GM19023 (cell line): ENCODE results near the gene BCL7A.

Experiments used
- ATAC-seq: cut with Tn5 transposase; IDR thresholded peaks from one replicate; pipeline ENCODE4 v1.9.1; 2021; ENCODE audit warnings: mild to moderate bottlenecking, moderate library complexity; ENCODE audit not compliant: unreplicated experiment

The BCL7A gene

DNA sequence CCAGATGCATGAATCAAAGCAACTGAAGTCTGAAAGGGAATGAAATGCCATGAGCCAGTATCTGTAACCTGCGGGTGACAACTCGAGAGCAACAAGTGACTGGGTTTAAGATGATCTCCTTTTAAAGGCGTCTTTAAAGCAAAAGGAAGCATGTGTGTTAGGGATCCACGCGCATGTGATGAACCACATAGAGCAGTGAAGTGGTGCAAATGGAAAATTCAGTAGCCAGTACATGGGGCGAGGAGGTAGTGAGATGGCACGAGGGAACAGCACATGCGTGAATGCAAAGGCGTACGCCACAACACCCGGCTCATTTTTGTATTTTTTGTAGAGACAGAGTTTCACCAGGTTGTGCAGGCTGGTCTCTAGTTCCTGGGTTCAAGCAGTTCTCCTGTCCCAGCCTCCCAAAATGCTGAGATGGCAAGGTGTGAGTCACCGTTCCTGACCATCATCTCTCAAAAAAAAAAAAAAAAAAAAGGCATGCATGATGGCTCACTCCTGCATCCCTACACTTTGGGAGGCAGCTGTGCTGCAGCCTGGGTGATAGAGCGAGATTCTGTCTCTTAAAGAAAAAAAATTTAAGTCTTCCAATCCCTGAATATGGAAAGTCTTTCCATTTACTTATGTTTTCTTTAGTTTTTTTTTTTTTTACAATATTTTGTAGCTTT lies 24.6 kb upstream of the BCL7A start:
- no peak for ATAC-seq

DNA sequence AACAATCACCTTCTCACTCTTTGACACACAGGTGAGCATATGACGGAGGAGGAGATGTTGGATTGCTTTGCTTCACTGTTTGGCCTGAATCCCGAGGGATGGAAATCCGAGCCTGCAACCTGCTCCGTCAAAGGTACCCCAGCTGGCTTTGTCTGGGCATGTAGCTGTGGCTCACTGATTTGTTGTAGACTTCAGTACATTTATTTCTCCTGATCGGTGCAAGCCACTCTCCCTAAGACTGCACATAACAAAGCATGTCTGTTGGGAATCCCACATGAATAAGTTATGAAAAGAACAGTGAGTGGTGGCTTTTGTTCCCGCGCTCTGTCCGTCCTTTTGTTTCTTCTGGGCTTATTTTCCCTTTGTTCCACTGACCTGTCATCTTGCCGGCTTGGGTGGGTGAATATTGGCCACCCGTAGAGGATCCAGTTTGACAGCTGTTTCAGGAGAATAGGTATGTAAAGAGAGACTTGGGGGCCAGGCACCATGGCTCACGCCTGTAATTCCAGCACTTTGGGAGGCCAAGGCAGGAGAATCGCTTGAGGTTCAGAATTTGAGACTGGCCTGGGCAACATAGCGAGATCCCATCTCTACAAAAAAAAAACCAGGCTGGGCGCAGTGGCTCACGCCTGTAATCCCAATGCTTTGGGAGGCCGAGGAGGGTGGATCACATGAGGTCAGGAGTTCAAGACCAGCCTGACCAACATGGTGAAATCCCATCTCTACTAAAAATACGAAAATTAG lies 20.0 kb upstream of the BCL7A start:
- ATAC-seq: no peak

- no peak for ATAC-seq
Measured at GRCh38 chr12:122003651-122004611, 17.8 kb upstream of the BCL7A start.

DNA sequence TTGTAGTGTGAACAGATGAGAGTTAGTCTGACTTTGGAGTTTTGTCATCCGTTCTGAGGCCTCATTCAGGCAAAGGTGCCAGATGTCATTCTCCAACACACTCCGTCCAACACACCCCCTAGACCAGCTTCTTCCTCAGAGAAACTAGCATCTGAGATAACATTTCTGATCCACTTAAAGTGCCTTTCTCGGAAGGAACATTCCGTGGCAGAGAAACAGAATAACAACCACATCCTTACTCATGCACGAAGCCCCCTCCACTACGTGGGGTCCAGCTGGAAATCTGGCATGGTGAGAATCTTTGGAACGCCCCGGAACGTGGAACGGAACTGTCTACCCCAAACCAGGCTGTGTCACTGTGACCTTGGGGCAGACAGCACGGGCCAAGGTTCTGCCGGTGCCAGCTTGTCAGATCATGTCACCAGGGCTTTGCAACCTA lies 17.0 kb upstream of the BCL7A start:
- no peak for ATAC-seq

DNA sequence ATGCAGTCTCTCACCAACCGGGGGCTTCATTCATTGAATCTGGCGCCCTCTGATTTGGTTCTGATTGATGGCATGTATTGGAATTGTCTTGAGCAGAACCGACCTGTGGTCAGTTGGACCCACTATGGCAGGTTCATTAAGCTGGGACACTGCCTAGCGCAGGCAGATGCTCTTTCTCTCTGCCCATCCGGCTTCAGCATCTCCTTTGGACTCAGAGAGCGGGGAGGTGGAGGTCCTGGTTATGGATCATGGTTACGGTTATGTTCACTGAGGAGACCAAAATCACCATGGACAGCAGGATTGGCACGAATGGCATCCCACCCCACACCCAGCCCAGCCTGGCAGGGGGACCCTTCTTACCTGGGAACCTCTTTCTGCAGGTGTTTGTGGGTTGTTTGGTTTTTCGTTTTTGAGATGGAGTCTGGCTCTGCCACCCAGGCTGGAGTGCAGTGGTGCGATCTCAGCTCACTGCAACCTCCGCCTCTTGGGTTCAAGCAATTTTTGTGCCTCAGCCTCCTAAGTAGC lies 16.4 kb upstream of the BCL7A start:
- no peak for ATAC-seq

DNA sequence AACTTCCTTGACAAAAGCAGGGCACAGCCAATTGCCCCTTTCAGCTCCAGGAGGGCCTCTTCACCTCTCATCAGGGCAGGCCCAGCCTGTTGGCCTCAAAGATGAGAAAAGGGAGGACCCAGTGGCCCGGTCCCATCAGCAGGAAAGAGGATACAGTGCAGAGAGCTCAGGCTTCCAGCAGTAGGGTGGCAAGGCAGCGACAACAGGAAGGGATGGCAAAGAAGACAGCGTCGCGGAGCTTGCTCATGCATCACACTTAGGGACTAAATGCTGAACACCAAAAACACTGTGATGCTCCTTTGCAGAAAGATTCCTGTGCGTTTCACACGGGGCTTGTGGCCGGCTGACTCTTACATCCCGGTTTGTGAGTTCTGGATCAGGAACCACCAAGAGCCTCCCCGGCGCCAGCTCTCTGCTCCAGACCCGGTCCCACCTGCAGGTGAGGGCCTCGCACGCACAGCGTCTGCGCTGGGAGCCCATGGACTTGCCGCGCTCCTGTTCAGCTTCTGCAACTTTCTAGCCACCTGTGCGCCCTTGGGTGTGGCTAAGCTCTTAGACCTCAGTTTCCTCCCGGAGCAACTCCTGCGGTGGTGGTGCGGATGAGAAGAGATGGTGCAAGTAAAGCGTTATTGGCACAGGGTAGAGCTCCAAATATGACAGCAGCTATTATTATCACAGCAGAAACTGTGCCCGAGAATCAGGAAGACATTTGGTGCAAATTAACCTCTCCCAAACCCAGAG lies 15.3 kb upstream of the BCL7A start:
- ATAC-seq: no peak

DNA sequence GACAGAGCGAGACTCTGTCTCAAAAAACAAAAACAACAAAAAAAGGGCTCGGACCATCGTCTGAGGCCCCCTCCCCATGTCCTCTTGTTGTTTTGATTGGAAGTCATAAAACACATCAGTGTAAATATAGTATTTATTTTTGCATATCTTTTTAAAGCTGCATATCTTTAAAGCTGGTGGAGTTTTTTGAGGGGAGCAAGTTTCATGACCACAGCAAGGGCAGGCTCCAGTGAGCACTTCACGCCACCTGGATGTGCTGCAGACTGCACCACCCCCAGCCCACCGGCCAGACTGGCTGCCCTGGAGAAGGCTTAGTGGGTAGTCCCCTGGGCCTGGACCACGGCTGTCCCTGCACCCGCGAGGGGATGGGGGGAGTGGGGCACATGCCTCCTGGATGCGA lies 11.9 kb upstream of the BCL7A start:
- ATAC-seq: no peak

DNA sequence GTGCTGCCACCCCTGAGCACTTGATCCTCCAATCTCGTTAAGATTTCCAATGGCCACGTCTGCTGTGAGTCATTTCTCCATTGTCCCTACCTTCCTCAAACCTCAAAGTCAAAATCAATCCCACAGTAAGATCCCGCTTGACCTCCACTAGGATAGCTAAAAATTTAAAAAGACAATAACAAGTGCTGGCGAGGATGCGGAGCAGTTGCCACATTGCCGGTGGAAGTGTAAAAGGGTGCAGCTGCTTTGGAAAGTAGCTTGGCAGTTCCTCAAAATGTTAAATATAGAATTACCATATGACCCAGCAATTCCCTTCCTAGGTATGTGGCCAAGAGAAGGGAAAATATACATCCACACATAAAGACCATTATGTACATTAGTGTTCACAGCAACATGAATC lies 9.5 kb upstream of the BCL7A start:
- ATAC-seq: no peak

DNA sequence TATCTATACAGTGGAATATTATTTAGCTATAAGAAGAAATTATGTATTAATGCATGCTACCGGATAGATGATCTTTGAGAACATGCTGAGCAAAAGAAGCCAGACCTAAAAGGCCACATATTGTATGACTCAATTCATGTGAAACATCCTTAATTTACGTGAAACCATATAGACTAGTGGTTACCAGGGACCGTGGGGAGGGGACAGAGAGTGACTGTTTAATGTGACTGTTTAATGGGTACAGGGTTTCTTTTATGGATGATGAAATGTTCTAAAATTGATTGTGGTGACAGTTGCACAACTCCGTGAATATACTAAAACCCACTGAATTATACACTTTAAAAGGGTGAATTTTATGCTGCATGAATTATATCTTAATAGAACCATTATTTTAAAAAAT lies 8.5 kb upstream of the BCL7A start:
- ATAC-seq: no peak

DNA sequence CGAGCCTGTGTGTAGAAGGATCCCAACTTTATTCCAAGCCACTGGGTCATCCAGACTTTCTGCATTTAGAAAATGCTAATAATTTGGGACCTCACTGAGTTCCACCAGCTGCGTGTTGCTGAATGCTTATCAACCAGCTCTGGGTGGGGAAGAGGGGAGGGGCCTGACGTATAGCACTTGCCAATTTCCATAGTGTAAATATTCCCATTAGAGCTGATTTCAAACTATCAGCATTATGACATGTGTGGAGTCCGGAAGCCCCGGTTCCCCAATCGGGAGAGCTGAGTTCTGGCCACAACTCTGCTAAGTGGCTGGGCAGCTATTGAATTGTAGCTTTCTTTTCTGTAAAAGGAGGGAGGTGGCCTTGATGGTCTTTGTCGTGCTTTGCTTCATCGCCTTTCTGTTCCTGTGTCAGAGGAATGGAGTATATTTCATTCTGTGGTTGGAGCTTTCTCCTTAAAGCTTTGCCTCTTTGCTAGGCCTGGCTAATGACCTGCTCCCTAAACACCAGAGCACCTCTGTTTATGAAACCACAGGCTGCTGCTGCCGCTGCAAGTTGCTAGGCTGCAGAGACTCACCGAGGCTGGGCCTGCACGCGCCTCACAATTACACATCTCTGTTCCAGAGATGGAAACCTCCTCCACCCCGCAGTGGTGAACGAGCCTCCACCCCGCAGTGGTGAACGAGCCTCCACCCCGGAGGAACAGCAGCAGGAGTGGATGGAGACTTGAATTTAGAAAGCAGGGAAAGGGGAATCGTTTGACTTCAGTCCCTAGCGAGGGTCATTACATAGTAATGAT lies 7.7 kb upstream of the BCL7A start:
- no peak for ATAC-seq

DNA sequence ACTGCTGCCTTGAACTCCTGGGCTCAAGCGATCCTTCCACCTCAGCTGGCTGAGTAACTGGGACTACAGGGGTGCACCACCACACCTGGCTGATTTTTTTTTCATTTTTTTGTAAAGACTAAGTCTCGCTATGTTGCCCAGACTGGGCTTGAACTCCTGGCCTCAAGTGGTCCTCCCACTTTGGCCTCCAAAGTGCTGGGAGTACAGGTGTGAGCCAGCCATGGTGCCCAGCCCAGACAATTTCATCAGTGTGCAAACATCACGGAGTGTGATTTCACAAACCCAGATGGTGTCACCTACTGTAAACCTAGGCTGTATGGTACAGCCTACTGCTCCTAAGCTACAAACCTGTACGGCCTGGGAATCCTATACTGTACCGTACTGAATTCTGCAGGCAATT lies 6.9 kb upstream of the BCL7A start:
- no peak for ATAC-seq

DNA sequence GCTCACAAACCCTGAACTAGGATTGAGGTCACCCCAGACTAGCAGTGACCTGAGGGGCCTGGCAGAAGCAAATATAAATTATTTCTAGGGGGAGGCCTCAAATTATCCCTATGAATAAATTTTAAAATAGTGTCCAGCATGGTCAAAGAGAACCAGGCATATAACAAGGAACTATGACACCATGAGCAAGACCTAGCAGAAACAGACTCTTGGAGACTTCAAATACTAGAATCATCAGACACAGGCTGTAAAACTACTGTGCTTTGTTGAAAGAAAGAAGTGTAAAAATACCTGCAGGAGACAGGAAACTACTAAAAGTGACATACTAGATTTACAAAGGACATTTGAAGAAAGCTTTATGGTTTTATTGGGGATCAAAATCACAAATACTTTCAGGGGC lies 3.2 kb upstream of the BCL7A start:
- ATAC-seq: no peak

DNA sequence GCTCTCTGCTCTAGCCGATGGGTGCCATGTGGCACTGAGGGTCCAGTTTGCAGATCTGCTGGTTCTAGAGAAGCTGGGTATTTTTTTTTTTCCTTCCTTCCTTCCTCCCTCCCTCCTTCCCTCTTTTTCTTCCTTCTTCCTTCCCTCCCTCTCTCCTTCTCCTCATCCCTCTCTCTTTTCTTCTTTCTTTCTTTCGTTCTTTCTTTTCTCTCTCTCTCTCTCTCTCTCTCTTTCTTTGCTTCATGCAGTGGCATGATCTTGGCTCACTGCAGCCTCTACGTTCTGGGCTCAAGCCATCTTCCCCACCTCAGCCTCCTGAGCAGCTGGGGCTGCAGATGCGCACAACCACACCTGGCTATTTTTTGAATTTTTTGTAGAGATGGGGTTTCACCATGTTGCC lies 2.7 kb upstream of the BCL7A start:
- ATAC-seq: no peak

GRCh38 chr12:122020795-122021192 lies 890 bp upstream of the BCL7A start:
- ATAC-seq: no peak

DNA sequence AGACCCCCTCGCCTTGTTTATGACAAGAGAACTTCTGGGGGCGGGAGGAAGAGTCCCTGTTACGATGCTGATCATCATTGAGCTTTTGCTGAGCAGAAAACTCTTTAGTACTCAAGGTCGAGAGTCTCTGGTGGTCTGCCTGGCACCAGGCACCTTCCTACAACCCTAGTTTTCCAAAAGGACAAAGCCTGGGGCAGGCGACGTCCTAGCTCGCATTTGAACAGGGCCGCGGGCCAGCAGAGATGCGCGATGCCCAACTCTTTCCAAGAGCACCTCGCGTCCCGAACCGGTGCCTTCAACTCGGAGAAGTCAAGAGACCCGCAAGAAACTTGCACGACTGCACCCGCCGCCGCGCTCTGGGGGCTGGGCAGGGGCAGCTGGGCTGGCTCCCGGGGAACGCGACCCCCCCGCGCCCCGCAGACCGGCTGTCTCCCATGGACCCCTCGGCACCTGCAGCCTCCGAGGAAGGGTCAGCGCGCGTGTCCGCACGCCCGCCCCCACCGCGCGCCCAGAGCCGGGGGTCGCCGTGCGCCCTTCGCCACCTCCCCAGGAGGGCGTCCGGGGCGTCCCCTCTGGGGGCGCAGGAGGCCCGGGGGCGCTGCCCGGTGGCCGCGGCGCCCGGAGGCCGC lies 377 bp upstream of the BCL7A start:
- no peak for ATAC-seq

- peak; percentile 7 for ATAC-seq
Measured at GRCh38 chr12:122022393-122023338, 982 bp downstream of the BCL7A start.

DNA sequence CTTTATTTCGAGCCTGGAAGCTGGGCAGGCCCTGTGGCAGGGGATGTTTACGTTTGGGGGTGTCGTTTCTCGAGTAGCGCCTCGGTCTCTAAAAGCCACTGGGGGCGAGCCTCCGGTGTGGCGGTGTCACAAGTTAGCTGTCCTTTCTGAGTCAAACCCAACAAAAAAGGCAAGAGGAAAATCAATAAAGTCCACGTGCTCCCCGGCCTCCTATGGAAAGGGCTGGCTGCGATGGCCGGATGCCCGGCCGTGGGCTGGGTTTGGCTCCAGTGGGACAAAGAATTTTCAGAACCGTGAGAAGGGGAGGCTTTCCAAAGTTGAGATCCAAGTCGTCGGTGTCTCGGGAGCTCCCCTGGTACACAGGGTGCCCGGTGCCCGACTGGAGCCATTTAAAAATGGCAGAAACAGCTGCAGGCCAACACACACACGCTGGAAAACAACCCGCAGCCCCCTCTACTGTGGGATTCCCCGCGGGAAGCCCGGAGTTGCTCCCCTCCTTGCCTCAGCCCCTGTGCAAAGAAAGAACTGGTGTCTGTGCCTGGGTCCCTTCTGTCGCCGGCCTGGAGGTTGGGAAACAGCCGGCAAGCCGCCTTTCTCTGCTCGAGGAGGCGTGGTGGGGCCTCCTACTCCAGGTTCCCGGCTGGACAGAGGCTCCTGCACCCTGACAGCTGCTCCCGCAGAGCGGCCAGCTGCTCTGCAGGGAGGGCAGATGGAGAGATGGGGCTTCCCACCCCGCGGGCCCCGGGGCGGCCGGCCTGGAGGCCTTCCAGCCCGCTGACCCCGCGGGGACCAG lies 1.9 kb downstream of the BCL7A start:
- peak; percentile 24 for ATAC-seq
